Measurements from ENCODE around the gene FXYD6.

FXYD6 gene

GRCh38 chr11:117921456-117921855, 45.0 kb upstream of the FXYD6 start:
- no peak for TF ChIP-seq ZFX (IDR thresholded peaks at IDR 0.05)
- no peak for TF ChIP-seq CTCF (conservative IDR thresholded peaks at IDR 0.05)
- H3K27ac ChIP-seq: no peak overlapping the region

- TF ChIP-seq ZFX (IDR thresholded peaks at IDR 0.05): no peak
- no peak for TF ChIP-seq CTCF (conservative IDR thresholded peaks at IDR 0.05)
- H3K27ac ChIP-seq: no peak overlapping the region
Observed at GRCh38 chr11:117919781-117920221, 43.3 kb upstream of the FXYD6 start.

- no peak for TF ChIP-seq CTCF (conservative IDR thresholded peaks at IDR 0.05)
- TF ChIP-seq ZFX (IDR thresholded peaks at IDR 0.05): no peak
- no peak overlapping the region for H3K27ac ChIP-seq
Observed at GRCh38 chr11:117919341-117919740, 42.9 kb upstream of the FXYD6 start.

GRCh38 chr11:117918366-117919255, 42.2 kb upstream of the FXYD6 start:
- TF ChIP-seq CTCF (conservative IDR thresholded peaks at IDR 0.05) (no peak), ZFX (IDR thresholded peaks at IDR 0.05) (no peak)
- H3K27ac ChIP-seq: no peak overlapping the region

GRCh38 chr11:117917591-117918151, 41.2 kb upstream of the FXYD6 start:
- no peak for TF ChIP-seq ZFX (IDR thresholded peaks at IDR 0.05)
- no peak for TF ChIP-seq CTCF (conservative IDR thresholded peaks at IDR 0.05)
- H3K27ac ChIP-seq: no peak overlapping the region

- H3K27ac ChIP-seq: no peak overlapping the region
- TF ChIP-seq CTCF (conservative IDR thresholded peaks at IDR 0.05): no peak
- no peak for TF ChIP-seq ZFX (IDR thresholded peaks at IDR 0.05)
Observed at GRCh38 chr11:117916956-117917355, 40.5 kb upstream of the FXYD6 start.

- TF ChIP-seq ZFX (IDR thresholded peaks at IDR 0.05) (no peak), CTCF (conservative IDR thresholded peaks at IDR 0.05) (no peak)
- H3K27ac ChIP-seq: no peak overlapping the region
Observed at GRCh38 chr11:117915672-117916235, 39.3 kb upstream of the FXYD6 start.

Data from C4-2B (cell line).